ENCODE measurements around the gene FZD10. TPM values are rescaled to one million over a fixed set of nuclear protein-coding genes. Genes with fewer than 3 reads are reported as not detected.

FZD10 gene
- total and polyA plus RNA-seq, 2 experiments from 2014 or later, result 0.35 to 1.7 TPM

GRCh38 chr12:130205495-130205894 is 43.2 kb downstream of the FZD10 start:
- Histone ChIP-seq H4K20me1 (ENCODE audit: insufficient read depth, poor library complexity, severe bottlenecking) (no peaks in the 10 kb centered on the region), H3K9me2 (replicated peaks; ENCODE audit: insufficient read depth) (no peaks in the 10 kb centered on the region), H3K36me3 (replicated peaks; ENCODE audit: insufficient read depth, low read depth) (no peaks in the 10 kb centered on the region), H3K4me1 (ENCODE audit: insufficient read depth) (no peaks in the 10 kb centered on the region), H3K4me2 (no peak overlapping the region), H3K79me2 (no peaks in the 10 kb centered on the region), H3K4me3 (no peak overlapping the region), H3K27ac (no peak overlapping the region), H3K9me3 (ENCODE audit: low read depth) (no peaks in the 10 kb centered on the region), H3K27me3 (no peaks in the 10 kb centered on the region), H2AFZ (no peak overlapping the region)
- TF ChIP-seq EZH2 (IDR thresholded peaks at IDR 0.05; ENCODE audit: borderline replicate concordance) (no peak), EZH2phosphoT487 (IDR thresholded peaks at IDR 0.05; ENCODE audit: low read depth, severe bottlenecking, unreplicated experiment) (no peak), CTCF (IDR thresholded peaks at IDR 0.05; ENCODE audit: poor library complexity) (no peak)
- 84% methylated on average over 6 of the region's 6 CpGs for WGBS (ENCODE audit: low lambda C conversion rate, missing lambda C conversion rate)
- DNase-seq (ENCODE audit: low spot score), result no peak

GRCh38 chr12:130212384-130212989 is 50.2 kb downstream of the FZD10 start:
- H3K79me2 ChIP-seq, result no peaks in the 10 kb centered on the region
- no peak overlapping the region for H3K4me3 ChIP-seq
- no peaks in the 10 kb centered on the region for H3K9me3 ChIP-seq (ENCODE audit: low read depth)
- H3K27me3 ChIP-seq, result peaks cover 6% of the 10 kb centered on the region
- H3K36me3 ChIP-seq (replicated peaks; ENCODE audit: insufficient read depth, low read depth), result no peaks in the 10 kb centered on the region
- no peaks in the 10 kb centered on the region for H3K9me2 ChIP-seq (replicated peaks; ENCODE audit: insufficient read depth)
- TF ChIP-seq EZH2 (IDR thresholded peaks at IDR 0.05; ENCODE audit: borderline replicate concordance) (no peak), EZH2phosphoT487 (IDR thresholded peaks at IDR 0.05; ENCODE audit: low read depth, severe bottlenecking, unreplicated experiment) (no peak), CTCF (IDR thresholded peaks at IDR 0.05; ENCODE audit: poor library complexity) (no peak)
- WGBS (ENCODE audit: low lambda C conversion rate, missing lambda C conversion rate), result 55% methylated on average over 9 of the region's 9 CpGs
- H2AFZ ChIP-seq, result no peak overlapping the region
- DNase-seq (ENCODE audit: low spot score), result no peak
- H3K4me2 ChIP-seq, result no peak overlapping the region
- H4K20me1 ChIP-seq (ENCODE audit: insufficient read depth, poor library complexity, severe bottlenecking), result no peaks in the 10 kb centered on the region
- H3K27ac ChIP-seq, result no peak overlapping the region
- no peaks in the 10 kb centered on the region for H3K4me1 ChIP-seq (ENCODE audit: insufficient read depth)

- Histone ChIP-seq H3K9me3 (ENCODE audit: low read depth) (no peaks in the 10 kb centered on the region), H4K20me1 (ENCODE audit: insufficient read depth, poor library complexity, severe bottlenecking) (no peaks in the 10 kb centered on the region), H3K9me2 (replicated peaks; ENCODE audit: insufficient read depth) (no peaks in the 10 kb centered on the region), H3K27ac (no peak overlapping the region), H3K4me1 (ENCODE audit: insufficient read depth) (no peaks in the 10 kb centered on the region), H3K4me3 (no peak overlapping the region), H3K4me2 (no peak overlapping the region), H2AFZ (no peak overlapping the region), H3K36me3 (replicated peaks; ENCODE audit: insufficient read depth, low read depth) (no peaks in the 10 kb centered on the region), H3K27me3 (peaks cover 6% of the 10 kb centered on the region), H3K79me2 (no peaks in the 10 kb centered on the region)
- no peak for DNase-seq (ENCODE audit: low spot score)
- WGBS (ENCODE audit: low lambda C conversion rate, missing lambda C conversion rate), result 80% methylated on average over 4 of the region's 4 CpGs
- TF ChIP-seq CTCF (IDR thresholded peaks at IDR 0.05; ENCODE audit: poor library complexity) (no peak), EZH2phosphoT487 (IDR thresholded peaks at IDR 0.05; ENCODE audit: low read depth, severe bottlenecking, unreplicated experiment) (no peak), EZH2 (IDR thresholded peaks at IDR 0.05; ENCODE audit: borderline replicate concordance) (no peak)
Measured at GRCh38 chr12:130213249-130213648, 51.0 kb downstream of the FZD10 start.
